ENCODE data around the gene GALE.
A peak's percentile ranks its signal among the peaks of the same experiment; 100 is the strongest.
"Not testable (repeated sequence)": the region's sequence is repeated elsewhere in the genome, so short reads cannot be mapped to it uniquely, and the experiment has no call there.

GALE gene

GRCh38 chr1:23799570-23800399 is 769 bp downstream of the GALE start:
- H3K4me3 ChIP-seq (ENCODE audit: low read depth, low read length) = peak overlapping the region; percentile 90
- no peak for TF ChIP-seq CTCF (IDR thresholded peaks at IDR 0.05; ENCODE audit: borderline replicate concordance, insufficient read depth, low read depth, low read length)

GRCh38 chr1:23799255-23799569 is 1.3 kb downstream of the GALE start:
- TF ChIP-seq CTCF (IDR thresholded peaks at IDR 0.05; ENCODE audit: borderline replicate concordance, insufficient read depth, low read depth, low read length) = no peak
- peak overlapping the region; percentile 90 for H3K4me3 ChIP-seq (ENCODE audit: low read depth, low read length)

GRCh38 chr1:23798662-23799142 is 1.9 kb downstream of the GALE start:
- peak; percentile 30; the same call in 1 of the 2 replicates for TF ChIP-seq CTCF (IDR thresholded peaks at IDR 0.05; ENCODE audit: borderline replicate concordance, insufficient read depth, low read depth, low read length)
- H3K4me3 ChIP-seq (ENCODE audit: low read depth, low read length) = no peak overlapping the region

GRCh38 chr1:23797478-23798448 is 2.8 kb downstream of the GALE start:
- H3K4me3 ChIP-seq (ENCODE audit: low read depth, low read length) = no peak overlapping the region
- TF ChIP-seq CTCF (IDR thresholded peaks at IDR 0.05; ENCODE audit: borderline replicate concordance, insufficient read depth, low read depth, low read length) = no peak

GRCh38 chr1:23796466-23797271 is 3.9 kb downstream of the GALE start:
- no peak overlapping the region for H3K4me3 ChIP-seq (ENCODE audit: low read depth, low read length)
- no peak for TF ChIP-seq CTCF (IDR thresholded peaks at IDR 0.05; ENCODE audit: borderline replicate concordance, insufficient read depth, low read depth, low read length)

- H3K4me3 ChIP-seq (ENCODE audit: low read depth, low read length) = no peak overlapping the region
- TF ChIP-seq CTCF (IDR thresholded peaks at IDR 0.05; ENCODE audit: borderline replicate concordance, insufficient read depth, low read depth, low read length) = no peak
Measured at GRCh38 chr1:23795676-23796465, 4.7 kb downstream of the GALE start.

GRCh38 chr1:23794732-23795182 is 5.8 kb downstream of the GALE start:
- not testable (repeated sequence) for H3K4me3 ChIP-seq (ENCODE audit: low read depth, low read length)

Measured in GM12875 (cell line).